Mammary epithelial cell (primary cell): ENCODE data around the gene FAM78B.

ENCODE experiments used
- CTCF ChIP-seq, 2 donors: IDR thresholded peaks in 1 of 2; conservative IDR thresholded peaks in 1 of 2; 2 replicates each; pipeline ENCODE4 v1.5.1; 2011 to 2012; ENCODE audit warnings: inconsistent platforms in 2 of 2, low read length in 2 of 2, mild to moderate bottlenecking in 2 of 2, control low read depth in 1 of 2, low read depth in 1 of 2; ENCODE audit not compliant: insufficient read depth in 1 of 2; ENCODE audit errors: extremely low read depth in 1 of 2
- EZH2 ChIP-seq: IDR thresholded peaks from 2 replicates; pipeline ENCODE4 v1.6.1; 2012; ENCODE audit warnings: low read length, inconsistent platforms, borderline replicate concordance

GRCh38 chr1:166083887-166084286 lies 82.9 kb downstream of the FAM78B start:
- TF ChIP-seq CTCF (conservative IDR thresholded peaks at IDR 0.05 in 1 of 2, IDR thresholded peaks at IDR 0.05 in 1 of 2; ENCODE audit: extremely low read depth in 1 of 2, insufficient read depth in 1 of 2, low read depth in 1 of 2, low read length in 2 of 2) (no peak), EZH2 (no peak)
